Stimulated activated CD8-positive, alpha-beta memory T cell treated with anti-CD3 and anti-CD28 coated beads, Interleukin-4, amount 100 ng/mL, for 24 hours (primary cell): ENCODE data around the gene UGDH.
"Not testable (repeated sequence)": the region's sequence is repeated elsewhere in the genome, so short reads cannot be mapped to it uniquely, and the experiment has no call there.

Experiments used
- DNase-seq: peaks from one replicate; pipeline ENCODE4 v3.0.0-alpha.2; 2020; ENCODE audit warnings: low read depth

UGDH gene

DNA sequence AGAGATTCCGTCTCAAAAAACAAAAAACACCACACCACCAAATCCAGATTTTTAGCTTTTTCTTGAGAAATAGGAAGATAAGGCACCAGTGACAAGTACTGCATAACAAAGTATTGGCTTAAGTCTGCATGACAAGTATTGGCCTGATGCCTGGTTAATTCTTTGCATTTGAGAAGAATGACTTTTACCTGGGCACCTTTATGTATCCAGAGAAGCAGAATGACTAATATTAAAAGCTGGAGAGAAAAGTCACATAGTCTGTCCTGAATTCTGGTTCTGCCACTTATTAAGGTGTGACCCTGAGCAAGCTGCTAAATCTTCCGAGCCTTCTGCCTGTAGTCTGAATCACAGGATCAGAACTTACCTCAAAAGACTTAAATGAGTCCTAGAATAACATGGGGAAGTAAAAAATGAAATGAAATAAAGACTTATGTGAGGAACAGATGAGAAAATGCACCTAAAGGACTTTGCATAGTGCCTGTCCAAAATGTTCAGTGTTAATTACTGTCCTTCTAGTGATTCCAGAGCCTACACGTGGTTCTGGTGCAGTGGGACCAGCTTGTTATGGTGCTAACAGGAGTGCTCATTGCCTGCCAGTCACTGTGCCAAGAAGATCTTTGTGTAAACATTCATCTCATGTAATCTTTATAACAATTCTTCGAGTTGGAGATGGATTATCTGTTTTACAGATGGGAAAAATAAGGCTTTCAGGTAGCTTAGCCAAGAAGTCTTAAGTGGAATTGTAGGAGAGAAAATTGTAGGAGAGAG, 31.6 kb downstream of the UGDH start:
- DNase-seq = no peak

DNA sequence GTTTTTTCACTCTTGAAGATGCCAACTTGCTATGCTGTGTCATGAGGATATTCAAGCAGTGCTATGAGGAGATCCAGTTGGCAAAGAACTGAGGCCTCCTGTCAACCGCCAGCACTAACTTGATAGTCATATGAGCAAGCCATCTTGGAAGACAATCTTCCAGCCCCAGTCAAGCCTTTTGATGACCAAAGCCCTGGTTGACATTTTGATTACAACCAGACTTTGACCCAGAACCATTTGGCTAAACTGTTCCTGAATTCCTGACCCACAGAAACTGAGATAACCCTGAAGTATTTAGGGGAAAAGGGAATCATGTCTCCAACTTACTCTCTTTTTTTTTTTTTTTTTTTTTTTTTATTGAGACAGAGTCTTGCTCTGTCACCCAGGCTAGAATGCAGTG, 32.9 kb downstream of the UGDH start:
- no peak for DNase-seq

GRCh38 chr4:39490322-39490721, 36.9 kb downstream of the UGDH start:
- no peak for DNase-seq

- no peak for DNase-seq
Observed at GRCh38 chr4:39486221-39486804, 40.9 kb downstream of the UGDH start.

- no peak for DNase-seq
Observed at GRCh38 chr4:39484582-39485272, 42.5 kb downstream of the UGDH start.

GRCh38 chr4:39480902-39481695, 46.1 kb downstream of the UGDH start:
- no peak for DNase-seq

- no peak for DNase-seq
Observed at GRCh38 chr4:39480251-39480650, 47.0 kb downstream of the UGDH start.

DNA sequence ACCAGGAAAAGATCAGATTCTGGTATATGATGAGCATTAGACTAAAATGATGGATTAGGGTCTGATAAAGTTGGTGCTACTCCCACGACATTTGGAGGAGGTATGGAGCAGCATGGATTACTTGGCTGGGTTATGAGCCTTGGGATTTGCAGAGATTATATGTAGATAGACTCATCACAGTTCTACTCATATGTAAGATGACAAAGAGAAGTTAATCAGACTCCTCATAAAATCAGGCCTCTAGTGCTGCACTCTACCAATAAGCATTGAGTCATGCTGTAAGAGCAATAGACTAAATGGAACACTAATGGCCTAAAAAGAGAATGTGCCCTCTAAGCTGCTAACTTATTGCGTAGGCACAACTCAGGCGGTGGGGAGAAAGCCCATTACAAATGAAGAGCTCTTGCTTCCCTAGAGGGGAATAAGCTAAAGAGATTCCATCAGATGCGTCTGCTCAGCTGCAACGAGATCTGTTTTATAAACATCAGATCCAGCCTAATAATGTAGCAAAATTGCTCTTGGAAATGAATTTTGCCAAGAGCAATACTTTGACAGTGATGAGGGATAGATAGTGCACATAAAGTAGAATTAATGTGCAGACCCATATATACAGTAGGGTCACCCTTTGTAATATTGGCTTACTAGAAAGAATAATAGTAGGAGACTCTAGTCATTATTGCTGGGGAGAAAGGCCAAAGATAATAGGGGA, 50.9 kb downstream of the UGDH start:
- no peak for DNase-seq

DNA sequence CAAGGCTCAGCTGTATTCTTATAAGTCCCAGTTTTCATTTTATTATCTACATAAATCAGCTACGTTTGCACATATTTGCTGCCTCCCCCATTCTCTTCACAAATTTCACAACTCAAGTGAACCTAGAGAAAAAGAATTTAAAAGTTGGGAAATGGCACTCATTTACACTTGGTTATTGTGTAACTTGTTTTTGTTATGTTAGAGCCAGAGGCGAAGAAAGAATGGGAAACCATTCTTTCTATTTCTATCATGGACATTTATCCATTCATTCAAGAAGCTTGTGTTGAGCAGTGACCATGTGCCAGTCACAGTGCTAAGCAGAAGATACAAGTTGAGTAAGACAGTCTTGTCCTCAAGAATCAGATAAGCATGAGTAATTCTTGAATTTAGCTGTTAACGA, 54.8 kb downstream of the UGDH start:
- DNase-seq = no peak

GRCh38 chr4:39470402-39470801, 56.8 kb downstream of the UGDH start:
- DNase-seq = no peak

DNA sequence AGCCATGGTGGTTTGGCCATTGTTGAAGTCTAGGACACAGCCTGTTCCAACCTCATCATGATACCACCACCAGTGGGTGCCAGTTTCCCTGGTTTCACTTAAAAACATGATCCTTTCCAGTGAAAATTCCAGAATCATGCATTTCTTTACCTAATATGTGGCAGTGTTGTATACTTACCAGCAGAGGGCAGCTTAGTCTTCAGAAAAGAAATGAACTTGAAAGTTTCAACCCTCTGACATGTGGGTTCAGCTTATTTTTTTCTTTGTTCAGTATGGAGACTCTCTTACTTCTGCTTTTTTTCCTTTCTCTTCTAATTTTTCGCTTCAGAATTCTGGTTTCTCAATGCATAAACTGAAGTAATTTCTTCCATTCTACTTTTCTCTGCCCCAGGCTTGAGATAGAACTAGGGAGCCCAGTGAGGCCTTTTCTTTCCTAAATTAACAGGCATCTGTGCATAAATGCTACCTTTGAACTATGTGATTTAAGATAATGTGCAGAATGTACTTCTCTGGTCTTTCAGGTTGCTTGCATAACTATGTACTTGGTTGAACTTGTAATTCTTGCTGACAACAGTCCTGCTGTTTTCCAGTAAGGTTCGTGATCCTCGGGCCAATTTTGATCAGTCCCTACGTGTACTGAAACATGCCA, 57.7 kb downstream of the UGDH start:
- no peak for DNase-seq

DNA sequence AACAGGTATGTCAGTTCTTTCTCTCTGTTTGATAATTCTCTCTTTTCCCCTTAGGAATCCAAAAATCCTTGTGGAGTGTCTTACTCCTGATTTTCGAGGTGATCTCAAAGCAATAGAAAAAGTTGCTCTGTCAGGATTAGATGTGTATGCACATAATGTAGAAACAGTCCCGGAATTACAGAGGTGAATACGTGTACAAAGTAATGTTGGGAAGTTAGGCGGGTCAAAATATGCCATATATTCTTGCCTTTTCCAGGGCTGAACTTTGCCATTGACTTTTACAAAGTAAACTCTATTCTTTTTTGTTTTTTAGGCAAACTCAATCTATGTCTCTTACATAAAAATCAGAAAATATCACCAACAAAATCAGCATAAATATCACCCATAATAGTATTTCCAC, 59.8 kb downstream of the UGDH start:
- no peak for DNase-seq

DNA sequence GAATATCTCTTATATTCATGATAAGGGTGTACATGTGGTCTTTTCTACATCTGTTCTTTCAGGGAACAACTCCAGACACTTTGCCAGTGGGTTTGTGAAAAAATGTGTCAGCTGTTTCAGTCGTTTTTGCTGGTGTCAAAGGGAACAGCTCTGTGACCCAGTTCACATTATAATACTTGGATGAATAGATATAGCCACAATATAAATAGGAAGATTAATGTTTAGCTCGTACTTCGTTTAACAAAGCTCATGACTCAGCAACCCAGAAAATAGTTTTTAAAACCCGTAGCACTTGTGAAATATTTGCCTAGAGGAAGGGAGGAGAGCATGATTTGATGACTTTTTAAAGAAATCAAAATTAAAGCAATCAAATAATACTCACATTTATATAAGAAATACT, 60.5 kb downstream of the UGDH start:
- no peak for DNase-seq

DNA sequence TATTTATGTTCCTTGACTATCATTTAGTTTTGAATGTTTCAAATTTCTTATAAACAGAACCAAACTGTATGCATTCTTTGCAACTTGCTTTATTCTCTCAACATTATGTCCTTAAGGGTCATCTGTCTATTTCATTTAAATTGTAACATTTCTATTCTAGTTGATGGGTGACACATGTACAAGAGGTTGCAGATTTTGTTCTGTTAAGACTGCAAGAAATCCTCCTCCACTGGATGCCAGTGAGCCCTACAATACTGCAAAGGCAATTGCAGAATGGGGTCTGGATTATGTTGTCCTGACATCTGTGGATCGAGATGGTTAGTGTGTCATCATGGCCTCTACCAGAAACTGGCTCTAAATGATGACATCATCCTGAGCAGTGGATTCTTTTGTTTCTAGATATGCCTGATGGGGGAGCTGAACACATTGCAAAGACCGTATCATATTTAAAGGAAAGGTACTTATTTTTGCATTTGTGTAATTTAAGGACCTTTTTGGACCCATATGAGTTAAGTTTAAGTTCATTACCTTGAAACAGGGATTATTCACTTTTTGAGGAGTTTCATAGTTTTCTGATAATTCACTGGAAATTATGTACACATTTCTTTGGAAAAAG, 62.2 kb downstream of the UGDH start:
- DNase-seq = no peak

- DNase-seq = peak; percentile 83
Observed at GRCh38 chr4:39458505-39459300, 68.5 kb downstream of the UGDH start, which contains the start of the genes LIAS and RPL9. Gene LIAS (plus strand): TSS chr4:39459056. CDS start chr4:39459118, 62 bp downstream. Gene RPL9 (minus strand): TSS chr4:39458922. CDS start chr4:39458439, 483 bp downstream.

DNA sequence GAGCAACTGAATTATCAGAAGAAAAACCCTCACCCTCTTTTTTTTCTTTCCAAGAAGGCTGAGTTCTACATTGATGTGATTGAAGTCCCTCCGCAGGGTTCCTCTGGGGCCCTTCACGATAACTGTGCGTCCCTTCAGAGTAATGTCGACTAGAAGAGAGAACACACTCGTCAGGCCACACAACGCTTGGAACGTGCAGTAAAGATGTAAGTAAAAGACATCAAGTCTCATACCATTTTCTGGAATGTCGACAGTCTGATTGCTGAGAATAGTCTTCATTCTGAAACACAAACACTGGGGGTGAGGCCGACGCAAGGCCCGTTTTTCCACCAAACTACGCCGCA, 69.1 kb downstream of the UGDH start:
- DNase-seq = not testable (repeated sequence)

DNA sequence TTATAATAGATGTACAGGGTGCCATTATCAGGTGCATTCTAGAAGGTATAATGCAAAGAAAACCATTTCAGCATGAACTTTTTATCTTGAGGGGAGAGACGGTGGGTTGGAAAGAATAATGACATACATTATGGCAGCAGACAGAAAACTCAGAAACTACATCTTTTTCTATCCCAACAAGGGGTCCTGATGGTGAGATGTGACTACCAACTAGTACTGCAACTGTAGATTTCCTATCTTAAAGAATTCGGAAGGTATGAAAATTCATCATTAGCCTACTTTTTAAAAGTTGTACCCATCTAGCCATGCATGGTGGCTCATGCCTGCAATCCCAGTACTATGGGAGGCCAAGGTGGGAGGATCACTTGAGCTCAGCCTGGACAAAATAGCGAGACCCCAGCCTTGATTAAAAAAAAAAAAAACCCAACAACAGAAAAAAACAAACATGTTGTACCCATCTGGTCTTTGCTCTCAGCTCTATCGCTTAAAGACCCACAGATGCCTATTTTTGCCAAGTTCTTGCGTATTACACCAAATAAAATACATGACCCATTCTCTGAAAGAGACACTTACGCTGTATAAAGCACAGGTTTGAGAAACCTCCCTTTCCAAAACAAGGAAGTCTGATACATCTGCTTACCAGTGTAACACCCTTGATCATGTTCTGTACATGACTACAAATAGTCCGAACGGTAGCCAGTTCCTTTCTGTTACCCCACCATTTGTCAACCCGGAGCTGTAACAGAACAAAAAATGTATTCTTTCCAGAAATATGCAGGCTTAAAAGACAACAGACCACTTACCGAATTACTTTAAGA, 70.1 kb downstream of the UGDH start:
- no peak for DNase-seq

DNA sequence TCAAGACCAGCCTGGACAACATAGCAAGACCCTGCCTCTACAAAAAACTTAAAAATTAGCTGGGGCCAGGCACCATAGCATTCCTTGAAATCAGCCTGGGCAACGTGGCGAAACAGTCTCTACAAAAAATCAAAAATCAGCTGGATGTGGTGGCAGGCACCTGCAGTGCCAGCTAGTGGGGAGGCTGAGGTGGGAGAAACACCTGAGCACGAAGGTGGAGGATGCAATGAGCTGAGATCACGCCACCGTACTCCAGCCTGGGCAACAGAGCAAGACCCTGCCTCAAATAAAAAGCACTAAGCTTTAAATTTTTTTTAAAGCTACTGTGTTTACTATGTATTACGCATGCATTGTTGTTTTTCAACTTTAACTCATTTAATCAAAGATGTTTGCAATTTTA, 71.8 kb downstream of the UGDH start:
- DNase-seq = no peak

- no peak for DNase-seq
Observed at GRCh38 chr4:39453738-39454137, 73.5 kb downstream of the UGDH start.
